NCI-H510A (cell line): ENCODE data around the gene NCBP3.
"Not testable (repeated sequence)": the region's sequence is repeated elsewhere in the genome, so short reads cannot be mapped to it uniquely, and the experiment has no call there.

Experiments used
- DNase-seq: peaks from one replicate; lab custom pipeline; 2025; lab: John Stamatoyannopoulos, UW

The NCBP3 gene

DNA sequence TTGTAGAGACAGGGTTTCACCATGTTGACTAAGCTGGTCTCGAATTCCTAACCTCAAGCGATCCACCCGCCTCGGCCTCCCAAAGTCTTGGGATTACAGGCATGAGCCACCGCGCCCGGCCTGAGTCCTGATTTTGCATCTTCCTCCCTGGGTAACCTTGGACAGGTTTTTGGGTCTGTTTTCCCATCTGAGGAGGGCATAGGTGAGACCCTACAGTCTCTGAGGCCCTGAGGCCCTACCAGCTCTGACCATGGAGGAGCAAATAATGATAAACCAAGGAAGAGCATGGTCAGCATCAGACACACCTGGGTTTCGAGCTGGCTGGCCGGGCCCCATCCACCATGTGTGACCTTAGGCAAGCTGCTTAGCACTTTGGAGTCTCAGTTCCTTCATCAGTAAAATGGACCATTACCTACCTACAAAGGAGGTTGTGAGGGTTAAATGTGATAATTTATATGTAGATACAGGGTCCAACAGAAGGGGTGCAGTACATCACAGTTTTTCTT, 1.2 kb upstream of the NCBP3 start:
- no peak for DNase-seq

DNA sequence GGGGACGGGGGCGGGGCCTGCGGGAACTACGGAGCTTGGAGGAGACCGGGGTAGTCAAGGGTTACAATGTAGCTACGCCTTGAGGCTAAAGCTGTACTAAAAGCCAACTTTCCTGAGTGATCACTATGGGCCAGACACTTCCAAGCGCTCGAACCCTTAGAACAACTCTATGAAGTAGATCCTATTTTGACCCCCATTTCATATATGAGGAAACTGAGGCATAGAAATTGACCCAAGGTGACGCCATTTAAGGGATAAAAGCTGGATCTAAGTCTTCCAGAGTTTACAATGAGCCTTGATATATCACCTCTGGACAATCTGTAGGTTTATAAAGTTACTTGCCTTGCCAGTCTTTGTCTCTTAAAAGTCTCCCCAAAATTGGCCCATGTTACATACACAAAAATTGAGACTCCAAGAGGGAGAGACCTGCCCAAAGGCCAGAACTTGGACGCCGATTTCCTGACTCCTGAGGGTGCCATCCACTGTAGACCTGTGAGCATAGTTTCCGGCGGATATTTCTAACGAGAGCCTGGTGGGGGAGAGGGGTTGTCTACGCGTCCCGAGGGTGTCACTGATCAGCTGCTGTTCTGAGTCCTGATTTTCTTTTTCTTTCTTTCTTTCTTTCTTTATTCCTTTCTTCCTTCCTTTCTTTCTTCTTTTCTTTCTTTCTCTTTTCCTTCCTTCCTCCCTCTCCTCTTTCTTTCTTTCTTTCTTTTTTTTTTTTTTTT, 555 bp upstream of the NCBP3 start:
- no peak for DNase-seq

DNA sequence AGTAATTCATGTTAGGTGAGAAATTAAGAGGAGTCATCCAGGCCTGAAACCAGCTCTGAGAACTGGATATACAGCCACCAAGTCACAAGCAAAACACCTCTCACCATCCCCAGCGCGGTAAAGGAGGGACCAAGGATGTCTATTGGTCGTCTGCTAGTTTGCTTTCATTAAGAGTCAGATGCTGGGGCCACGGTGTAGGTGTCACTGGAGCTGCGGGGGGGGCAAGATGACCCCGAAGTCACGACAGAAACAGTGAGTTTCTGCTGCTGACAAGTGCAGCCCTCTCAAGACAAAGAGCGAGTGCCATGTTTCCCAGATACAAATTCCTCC, 790 bp downstream of the NCBP3 start:
- DNase-seq = no peak

DNA sequence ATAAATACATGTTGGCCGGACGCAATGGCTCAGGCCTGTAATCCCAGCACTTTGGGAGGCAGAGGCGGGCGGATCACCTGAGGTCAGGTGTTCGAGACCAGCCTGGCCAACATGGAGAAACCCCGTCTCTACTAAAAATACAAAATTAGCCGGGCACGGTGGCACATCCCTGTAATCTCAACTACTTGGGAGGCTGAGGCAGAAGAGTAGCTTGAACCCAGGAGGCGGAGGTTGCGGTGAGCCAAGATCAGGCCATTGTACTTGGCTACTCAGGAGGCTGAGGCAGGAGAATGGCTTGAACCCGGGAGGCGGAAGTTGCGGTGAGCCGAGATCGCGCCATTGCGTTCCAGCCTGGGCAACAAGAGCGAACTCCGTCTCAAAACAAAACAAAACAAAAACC, 1.5 kb downstream of the NCBP3 start:
- DNase-seq = not testable (repeated sequence)

DNA sequence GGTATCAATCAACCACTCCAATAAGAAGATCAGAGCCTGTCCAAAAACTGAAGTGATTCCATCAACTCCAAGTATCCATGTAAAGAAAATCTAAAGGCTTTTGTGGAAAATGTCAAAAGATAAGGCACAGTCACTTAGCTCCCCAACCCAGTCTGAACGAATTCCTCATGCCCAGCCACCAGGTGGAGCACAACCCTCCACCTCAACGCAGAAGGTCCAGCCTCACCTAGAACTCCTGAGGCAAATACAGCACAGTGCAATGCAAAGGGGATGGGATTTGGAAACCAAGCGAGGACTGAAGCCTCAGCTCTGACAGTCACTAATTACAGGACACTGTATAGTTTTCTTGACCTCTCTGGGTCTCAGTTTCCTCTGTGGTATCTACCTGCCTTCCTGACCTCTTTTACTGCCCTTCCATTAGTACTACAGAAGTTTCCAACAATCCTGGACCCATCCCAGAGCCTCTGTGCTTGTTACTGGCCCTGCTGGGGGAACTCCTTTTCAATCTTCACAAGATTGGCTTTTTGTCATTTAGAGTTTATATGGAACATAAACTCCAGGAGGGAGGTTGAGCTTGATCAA, 2.0 kb downstream of the NCBP3 start:
- peak; percentile 12 for DNase-seq

DNA sequence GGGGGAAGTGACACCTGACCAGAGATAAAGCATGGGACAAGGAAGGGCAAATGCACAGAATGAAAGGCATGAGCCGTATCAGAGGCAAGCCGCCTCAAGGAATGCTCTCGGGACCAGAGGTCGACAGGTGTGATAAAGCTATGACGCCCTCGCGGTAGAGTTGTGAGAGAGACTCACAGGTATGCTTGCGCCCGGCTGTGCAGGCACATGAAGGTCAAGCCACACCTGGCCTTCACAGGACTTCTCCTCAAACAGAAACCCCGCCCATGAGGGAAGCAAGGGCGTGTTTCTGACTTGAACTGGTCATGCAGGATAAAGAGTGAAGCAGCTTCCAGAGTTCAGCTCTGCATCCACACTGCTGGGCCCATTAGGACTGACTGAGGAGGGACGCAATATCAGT, 7.8 kb downstream of the NCBP3 start:
- no peak for DNase-seq

DNA sequence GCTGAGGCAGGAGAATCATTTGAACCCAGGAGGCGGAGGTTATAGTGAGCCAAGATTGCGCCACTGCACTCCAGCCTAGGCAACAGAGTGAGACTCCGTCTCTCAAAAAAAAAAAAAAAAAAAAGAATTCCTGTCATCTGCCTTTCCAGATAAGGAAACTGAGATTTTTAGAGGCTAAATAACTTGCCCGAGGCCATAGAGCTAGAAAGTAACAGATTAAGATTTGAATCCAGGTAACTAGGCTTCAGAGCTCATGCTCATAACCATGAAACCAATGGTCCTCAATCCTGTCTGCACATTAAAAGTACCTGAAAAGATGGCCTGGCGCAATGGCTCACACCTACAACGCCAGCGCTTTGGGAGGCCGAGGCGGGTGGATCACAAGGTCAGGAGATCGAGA, 9.5 kb downstream of the NCBP3 start:
- no peak for DNase-seq

DNA sequence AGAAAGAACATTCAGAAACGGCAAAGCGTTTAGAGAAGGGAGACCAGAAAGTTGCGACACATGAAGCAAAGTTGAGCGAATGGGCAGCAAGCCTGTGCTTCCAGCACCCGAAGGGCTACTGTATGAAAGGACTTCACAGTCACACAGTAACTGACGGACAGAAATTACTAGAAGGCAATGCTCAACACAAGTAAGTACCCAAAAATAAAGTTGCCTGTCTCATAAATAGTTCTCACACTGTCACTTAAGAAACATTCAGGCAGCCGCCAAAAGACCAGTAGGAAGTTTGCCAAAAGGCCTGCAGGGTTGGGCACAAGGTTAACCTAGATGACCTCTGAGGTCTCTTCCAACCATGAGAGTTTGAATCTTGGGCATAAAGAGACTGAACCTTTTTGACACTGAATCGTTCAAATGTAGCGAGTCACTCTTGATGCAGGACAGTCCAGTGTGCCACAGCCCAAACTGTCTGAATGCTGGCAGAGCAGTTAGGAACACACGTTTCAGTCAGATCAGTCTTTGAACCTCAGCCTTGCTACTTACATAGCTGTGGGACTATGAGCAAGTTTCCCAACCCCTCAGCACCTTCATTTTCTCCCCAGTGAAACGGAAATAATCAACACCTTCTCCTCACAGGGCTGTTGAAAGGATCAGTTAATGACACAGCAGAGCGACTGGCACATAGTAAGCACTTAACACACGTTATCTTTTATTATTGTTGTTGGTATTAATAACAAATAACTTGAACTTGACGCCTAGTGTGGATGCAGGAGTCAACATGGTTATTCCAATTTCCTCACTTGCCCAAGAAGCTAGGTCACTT, 10.4 kb downstream of the NCBP3 start:
- no peak for DNase-seq

DNA sequence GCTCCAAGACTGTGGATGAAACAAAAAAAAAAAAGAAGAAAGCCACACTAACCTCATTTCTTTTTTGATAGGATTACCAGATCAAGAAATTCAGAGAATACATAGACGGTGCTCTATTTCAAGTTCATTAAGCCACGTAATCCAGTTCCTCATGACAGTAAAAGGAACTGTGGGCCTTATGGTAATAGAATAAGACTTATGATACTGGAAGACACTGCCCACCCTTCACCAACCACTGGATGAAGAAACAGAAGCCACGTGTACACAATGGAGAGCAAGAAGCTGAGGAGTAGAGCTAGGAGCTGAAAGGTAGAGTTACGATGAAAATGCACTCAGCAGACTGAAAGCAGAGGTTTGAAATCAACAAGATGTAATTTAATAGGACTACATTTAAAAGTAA, 11.2 kb downstream of the NCBP3 start:
- DNase-seq = no peak

DNA sequence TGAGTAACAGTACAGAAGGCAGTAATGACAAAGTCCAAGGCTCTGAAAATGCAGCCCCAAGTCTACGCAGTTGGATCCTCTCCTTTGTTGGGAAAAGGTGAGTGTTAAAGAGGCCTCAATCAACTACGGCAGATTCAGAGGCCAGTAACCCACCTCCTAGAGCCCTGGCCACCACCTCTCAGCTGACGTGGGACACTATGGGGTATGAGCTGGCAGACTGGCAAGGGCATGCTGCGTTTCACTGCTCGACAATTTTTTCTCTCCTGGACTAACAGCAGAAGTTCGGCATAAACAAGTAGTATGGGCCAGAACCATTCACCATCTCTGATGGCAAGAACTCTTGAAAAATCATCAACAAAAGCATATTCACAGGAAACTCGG, 17.2 kb downstream of the NCBP3 start:
- no peak for DNase-seq

DNA sequence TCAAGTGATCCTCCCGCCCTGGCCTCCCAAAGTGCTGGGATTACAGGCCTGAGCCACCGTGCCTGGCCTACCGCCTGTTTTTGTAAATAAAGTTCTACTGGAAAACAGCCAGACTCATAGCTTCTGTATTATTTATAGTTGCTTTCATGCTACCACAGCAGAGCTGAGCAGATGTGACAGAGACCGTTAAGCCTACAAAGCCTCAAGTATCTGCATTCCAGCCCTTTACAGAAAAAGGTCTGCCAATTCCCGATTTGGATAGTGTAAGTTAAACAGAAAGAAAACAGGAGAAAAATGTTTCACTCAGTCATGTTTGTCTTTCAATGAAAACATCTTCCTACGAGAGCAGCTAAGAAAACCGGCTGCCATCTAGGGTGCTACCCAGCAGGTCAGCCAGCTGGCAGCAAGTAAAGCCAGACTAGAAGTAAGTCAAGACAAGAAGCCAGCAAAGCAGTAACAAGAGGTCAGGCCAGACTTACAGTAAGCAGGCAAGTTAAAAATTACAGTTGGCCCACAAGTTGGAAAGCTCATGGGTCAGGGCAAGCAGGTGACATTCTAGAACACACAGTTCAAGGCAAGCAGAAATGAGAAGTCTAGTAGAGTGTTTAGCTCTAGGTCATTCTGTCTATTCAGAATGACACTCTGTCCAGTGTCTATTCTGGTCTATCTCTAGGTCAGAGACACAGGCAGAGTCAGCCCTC, 17.7 kb downstream of the NCBP3 start:
- no peak for DNase-seq

DNA sequence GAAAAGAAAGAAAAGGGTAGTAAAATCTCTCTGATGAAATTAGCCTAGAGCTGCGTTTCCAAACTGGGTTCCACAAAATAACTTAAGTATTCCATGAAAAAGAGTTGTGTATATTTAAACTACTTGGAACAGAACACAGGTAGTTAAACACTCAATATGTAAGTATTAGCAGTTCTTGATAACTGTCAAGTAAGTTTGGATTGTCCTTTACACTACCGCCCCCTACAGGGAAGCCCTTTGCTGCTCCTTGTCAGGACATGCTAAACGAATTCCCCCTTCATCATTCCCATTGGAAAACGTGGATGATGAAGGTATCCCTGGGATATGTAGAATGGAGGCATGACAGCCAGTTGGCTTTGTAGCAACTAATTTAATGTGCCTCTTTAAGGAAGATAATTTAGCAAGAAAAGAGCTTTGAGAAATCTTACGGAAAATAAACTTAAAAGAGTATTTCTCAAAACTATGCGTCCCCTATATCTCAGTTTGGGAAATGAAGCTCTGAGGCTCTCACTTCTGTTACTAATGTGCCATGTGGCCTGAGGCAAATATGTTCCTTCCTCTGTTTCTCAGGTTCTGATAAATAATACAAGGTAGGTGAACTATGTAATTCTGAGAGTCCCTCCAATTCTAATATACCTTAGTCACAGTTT, 18.8 kb downstream of the NCBP3 start:
- no peak for DNase-seq

DNA sequence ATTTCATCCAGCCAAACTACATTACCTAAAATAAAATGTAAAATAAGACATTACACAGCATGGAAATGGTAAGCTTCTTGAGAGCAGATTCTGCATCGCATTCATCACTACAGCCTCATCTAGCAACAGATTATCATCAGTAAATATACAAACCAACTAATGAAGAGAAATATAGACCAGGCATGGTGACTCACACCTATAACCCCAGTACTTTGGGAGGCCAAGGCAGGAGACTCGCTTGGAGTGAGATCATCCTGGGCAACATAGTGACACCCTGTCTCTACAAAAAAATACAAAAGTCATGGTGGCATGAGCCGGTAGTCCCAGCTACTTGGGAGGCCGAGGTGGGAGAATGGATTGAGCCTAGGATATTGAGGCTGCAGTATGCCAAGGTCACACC, 19.9 kb downstream of the NCBP3 start:
- no peak for DNase-seq

DNA sequence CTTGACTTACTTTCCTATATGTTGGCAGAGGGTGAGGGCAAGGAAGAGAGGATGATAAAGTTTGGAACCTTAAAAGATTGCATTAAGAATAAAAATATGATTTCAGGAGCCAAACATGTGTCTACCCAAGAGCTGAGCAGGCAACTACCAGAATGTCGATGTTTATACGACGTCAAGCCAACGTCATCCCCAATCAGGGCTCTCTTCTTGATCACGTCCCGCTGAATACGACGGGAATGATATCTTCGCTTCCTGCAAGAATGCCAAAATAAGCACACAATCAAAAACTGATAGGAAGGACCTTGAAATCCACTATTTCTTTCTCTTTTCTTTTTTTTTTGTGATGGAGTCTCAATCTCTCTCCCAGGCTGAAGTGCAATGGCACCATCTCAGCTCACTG, 24.9 kb downstream of the NCBP3 start:
- no peak for DNase-seq

DNA sequence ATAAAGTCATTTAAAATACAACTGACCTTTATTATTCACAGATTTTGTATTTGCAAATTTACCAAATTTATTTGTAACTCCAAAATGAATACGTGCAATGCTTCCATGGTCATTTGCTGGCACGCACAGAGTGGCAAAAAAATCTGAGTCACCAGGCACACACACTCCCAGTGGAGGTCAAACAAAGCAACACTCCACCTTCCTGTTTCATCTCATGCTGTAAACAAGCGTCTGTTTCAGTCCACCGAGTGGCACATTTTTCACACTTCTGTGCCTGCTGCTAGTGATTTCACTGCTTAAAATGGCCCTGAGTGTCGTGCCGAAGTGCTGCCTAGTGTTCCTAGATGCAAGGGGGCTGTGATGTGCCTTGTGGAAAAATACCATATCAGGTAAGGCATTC, 27.3 kb downstream of the NCBP3 start:
- no peak for DNase-seq

DNA sequence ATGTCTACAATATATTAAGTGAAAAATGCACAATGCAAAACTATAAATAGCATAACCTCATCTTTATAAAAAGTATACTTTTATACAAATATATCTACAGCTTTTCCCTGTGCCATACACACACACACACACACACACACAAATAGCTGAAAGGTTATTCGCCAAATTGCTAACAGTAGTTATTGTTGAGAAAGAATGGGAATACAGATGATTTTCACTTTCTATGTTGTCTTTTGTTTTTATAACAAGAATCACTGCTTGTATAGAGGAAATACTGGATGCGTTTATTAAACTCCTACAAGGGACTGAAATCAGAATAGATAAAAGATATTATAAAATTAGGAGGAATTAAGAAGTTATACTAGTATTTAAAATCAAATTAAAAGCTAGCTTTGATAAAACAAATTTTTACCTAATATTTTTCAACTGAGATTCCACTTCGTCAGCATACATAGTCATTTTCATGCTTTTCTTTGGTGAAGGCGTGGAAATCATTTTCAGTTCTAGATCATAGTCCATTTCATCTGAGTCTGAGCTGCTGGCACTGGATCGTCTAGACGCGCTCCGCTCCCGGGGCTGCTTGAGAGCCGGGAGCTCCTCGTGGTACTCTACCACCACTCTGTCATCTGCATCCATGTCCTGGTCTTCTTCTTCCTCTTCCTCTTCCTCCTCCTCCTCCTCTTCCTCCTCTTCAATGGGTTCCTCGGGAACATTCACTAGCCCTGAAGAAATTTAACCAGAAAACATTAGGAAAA, 28.0 kb downstream of the NCBP3 start:
- no peak for DNase-seq

DNA sequence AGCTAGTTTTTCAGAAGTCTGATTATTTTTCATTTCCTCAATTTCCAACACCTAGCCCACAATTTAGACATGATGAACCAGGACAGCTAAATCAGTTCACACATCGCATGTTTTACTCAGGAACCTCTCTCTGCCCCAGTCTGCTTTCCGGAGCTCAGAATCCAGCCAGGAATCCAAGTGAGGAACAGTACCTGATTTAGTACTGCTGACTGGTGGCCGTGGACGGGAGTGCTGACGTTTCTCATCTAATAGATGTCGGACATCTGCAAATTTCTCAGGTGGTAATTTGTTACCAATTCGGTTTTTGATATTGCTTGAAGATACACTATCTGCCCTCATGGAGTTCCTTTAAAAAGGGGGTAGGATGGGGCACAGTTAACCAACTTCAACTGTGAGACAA, 30.1 kb downstream of the NCBP3 start:
- no peak for DNase-seq

DNA sequence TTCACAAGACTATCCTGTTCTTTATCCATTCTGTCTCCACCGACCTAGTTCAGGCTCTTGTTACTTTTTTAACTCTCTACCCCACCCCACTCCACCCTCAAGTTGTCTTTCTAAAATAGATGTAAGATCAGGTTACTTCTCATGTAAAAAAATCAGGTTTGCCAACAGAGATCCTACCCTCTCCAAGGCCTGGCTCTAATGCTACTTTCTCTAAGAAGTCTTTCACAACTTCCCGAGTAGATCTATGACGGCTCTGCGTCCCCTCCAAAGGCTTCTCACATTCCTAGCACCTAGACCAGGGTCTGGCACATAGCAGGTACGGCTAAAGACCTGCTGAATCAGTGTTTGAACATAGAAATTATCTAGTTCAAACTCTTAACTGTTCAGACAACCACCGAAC, 30.9 kb downstream of the NCBP3 start:
- no peak for DNase-seq

DNA sequence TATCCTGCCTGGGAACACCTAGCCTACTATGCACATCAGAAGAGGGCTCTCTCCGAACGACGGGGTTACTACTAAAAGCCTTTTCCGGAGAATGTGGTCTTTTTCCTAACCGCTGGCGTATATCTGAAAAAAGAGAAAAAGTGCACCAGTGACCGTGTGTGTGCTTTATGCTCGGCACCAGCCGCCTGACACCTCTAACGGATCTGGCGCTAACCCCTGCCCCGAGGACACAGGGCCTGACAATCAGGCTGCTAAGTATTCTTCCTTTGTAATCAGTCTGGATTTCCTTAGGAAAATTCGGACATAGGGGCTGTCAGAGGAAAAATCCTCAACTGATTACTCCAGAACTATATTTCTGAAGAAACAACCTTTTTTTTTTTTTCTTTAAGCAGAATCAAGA, 31.7 kb downstream of the NCBP3 start:
- DNase-seq = no peak

DNA sequence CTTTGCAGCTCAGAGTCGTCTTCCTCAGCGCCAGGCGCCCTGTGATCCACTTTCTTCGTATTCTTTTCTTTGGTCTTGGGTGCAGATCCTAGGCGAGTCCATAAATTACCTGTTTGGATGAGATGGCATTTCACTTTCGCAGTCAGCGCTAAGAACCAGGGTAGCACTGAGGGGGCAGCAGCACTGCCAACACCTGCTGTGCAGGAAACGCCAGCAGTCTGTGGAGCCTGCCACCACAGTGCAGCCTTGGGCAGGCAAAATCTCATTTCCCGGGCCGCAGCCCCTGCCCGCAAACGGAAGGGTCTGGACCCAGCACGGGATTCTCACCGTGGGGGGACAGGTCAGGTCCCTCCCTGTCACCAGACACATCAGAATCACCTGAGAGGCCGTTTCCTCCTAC, 32.9 kb downstream of the NCBP3 start:
- no peak for DNase-seq

DNA sequence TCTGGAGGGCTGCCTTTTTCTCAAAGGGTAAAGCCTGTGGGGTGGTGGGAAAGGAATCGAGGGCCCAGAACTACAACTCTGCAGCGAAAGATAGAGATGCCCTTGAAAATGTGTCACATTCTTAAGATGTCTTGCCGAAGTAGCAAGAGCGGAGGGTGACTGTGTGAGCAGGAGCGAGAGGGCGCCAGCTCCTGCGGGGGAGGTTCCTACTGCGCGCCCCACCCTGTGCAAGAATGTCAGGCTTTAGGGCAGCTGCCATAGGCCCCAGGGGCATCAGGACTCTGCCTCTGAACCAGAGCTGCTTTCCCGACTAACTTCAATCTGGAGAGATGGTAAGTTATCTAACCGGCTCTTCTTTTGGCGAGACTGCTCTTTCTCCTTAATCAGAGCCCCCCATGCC, 33.3 kb downstream of the NCBP3 start:
- DNase-seq = no peak
